KMS-11 (cell line): Measurements from ENCODE around the gene FCN1.

Experiments used
- H2AFZ ChIP-seq: fragments of 200-600 bp; sonication (generic); 2 replicates; pipeline ENCODE4 v1.6.1; 2016; ENCODE audit warnings: antibody characterized with exemption, mixed run types, low read depth
- H3K27ac ChIP-seq: fragments of 200-600 bp; sonication (generic); 2 replicates; pipeline ENCODE4 v1.6.1; 2016; ENCODE audit warnings: mild to moderate bottlenecking, mixed run types
- H3K27me3 ChIP-seq: fragments of 200-600 bp; sonication (generic); 2 replicates; pipeline ENCODE4 v1.6.1; 2017; ENCODE audit warnings: mild to moderate bottlenecking, low read depth, mixed run types, moderate library complexity; ENCODE audit not compliant: insufficient read depth
- H3K36me3 ChIP-seq: fragments of 200-600 bp; sonication (generic); 2 replicates; pipeline ENCODE4 v1.6.1; 2017; ENCODE audit warnings: mild to moderate bottlenecking, mixed run types; ENCODE audit not compliant: insufficient read depth
- H3K4me1 ChIP-seq: fragments of 200-600 bp; sonication (generic); 2 replicates; pipeline ENCODE4 v1.6.1; 2016; ENCODE audit warnings: mild to moderate bottlenecking, low read depth, mixed run types; ENCODE audit not compliant: poor library complexity, severe bottlenecking
- H3K4me2 ChIP-seq: fragments of 200-600 bp; sonication (generic); 2 replicates; pipeline ENCODE4 v1.7.0; 2016; ENCODE audit warnings: mild to moderate bottlenecking, mixed run types
- H3K4me3 ChIP-seq: fragments of 200-600 bp; sonication (generic); IDR thresholded peaks from 2 replicates; pipeline ENCODE4 v1.6.1; 2017; ENCODE audit warnings: low read depth, low read length, mixed read lengths; ENCODE audit not compliant: insufficient read depth
- H3K79me2 ChIP-seq: fragments of 200-600 bp; sonication (generic); 2 replicates; pipeline ENCODE4 v1.6.1; 2016; ENCODE audit warnings: low read depth, mixed run types; ENCODE audit not compliant: insufficient read depth
- H3K9ac ChIP-seq: fragments of 200-600 bp; sonication (generic); 2 replicates; pipeline ENCODE4 v1.6.1; 2016; ENCODE audit warnings: mild to moderate bottlenecking, mixed run types
- H4K20me1 ChIP-seq: fragments of 200-600 bp; sonication (generic); 2 replicates; pipeline ENCODE4 v1.6.1; 2016; ENCODE audit warnings: mild to moderate bottlenecking, mixed run types; ENCODE audit not compliant: insufficient read depth
- CTCF ChIP-seq: fragments of 200-600 bp; sonication (generic); conservative IDR thresholded peaks from 2 replicates; pipeline ENCODE4 v1.6.1; 2017; ENCODE audit warnings: low read depth, mild to moderate bottlenecking, antibody characterized with exemption, low read length, moderate library complexity, mixed read lengths

The FCN1 gene

GRCh38 chr9:134939836-134940235, 22.1 kb upstream of the FCN1 start:
- Histone ChIP-seq H3K27ac (no peak overlapping the region), H3K4me3 (no peak overlapping the region)

GRCh38 chr9:134939080-134939733, 21.5 kb upstream of the FCN1 start:
- H3K4me1 ChIP-seq, result no peaks in the 10 kb centered on the region
- H3K4me3 ChIP-seq, result no peak overlapping the region
- TF ChIP-seq CTCF, result no peak
- no peaks in the 10 kb centered on the region for H3K79me2 ChIP-seq
- H3K36me3 ChIP-seq, result no peaks in the 10 kb centered on the region
- no peaks in the 10 kb centered on the region for H4K20me1 ChIP-seq
- no peak overlapping the region for H2AFZ ChIP-seq
- H3K4me2 ChIP-seq, result no peak overlapping the region
- H3K27ac ChIP-seq, result no peak overlapping the region
- peaks cover 34% of the 10 kb centered on the region for H3K27me3 ChIP-seq
- no peak overlapping the region for H3K9ac ChIP-seq

More at GRCh38 chr9:134939836-134940235, 22.1 kb upstream of the FCN1 start:
- no peaks in the 10 kb centered on the region for H3K79me2 ChIP-seq
- H3K4me2 ChIP-seq, result no peak overlapping the region
- TF ChIP-seq CTCF, result no peak
- H3K4me1 ChIP-seq, result no peaks in the 10 kb centered on the region
- H3K27me3 ChIP-seq, result peaks cover 28% of the 10 kb centered on the region
- H3K36me3 ChIP-seq, result no peaks in the 10 kb centered on the region
- H3K9ac ChIP-seq, result no peak overlapping the region
- H2AFZ ChIP-seq, result no peak overlapping the region
- no peaks in the 10 kb centered on the region for H4K20me1 ChIP-seq

- peaks cover 39% of the 10 kb centered on the region for H3K27me3 ChIP-seq
- H3K4me2 ChIP-seq, result no peak overlapping the region
- no peak overlapping the region for H3K9ac ChIP-seq
- H3K4me1 ChIP-seq, result no peaks in the 10 kb centered on the region
- no peaks in the 10 kb centered on the region for H3K79me2 ChIP-seq
- no peak for TF ChIP-seq CTCF
- no peaks in the 10 kb centered on the region for H3K36me3 ChIP-seq
- H4K20me1 ChIP-seq, result no peaks in the 10 kb centered on the region
- no peak overlapping the region for H2AFZ ChIP-seq
- H3K27ac ChIP-seq, result no peak overlapping the region
- no peak overlapping the region for H3K4me3 ChIP-seq
Measured at GRCh38 chr9:134938346-134939079, 20.8 kb upstream of the FCN1 start.

- Histone ChIP-seq H3K36me3 (no peaks in the 10 kb centered on the region), H3K4me3 (no peak overlapping the region), H4K20me1 (no peaks in the 10 kb centered on the region), H3K79me2 (no peaks in the 10 kb centered on the region), H3K9ac (no peak overlapping the region), H2AFZ (no peak overlapping the region), H3K4me1 (no peaks in the 10 kb centered on the region), H3K27me3 (peaks cover 45% of the 10 kb centered on the region), H3K4me2 (no peak overlapping the region), H3K27ac (no peak overlapping the region)
- no peak for TF ChIP-seq CTCF
Measured at GRCh38 chr9:134937566-134938345, 20.0 kb upstream of the FCN1 start.
